ENCODE data around the gene NME8. TPM values are rescaled to one million over a fixed set of nuclear protein-coding genes. Genes with fewer than 3 reads are reported as not detected.
"Not testable (repeated sequence)": the region's sequence is repeated elsewhere in the genome, so short reads cannot be mapped to it uniquely, and the experiment has no call there.

Gene NME8
- not detected for total RNA-seq
- long read RNA-seq, result 0 reads

- intact Hi-C loops (cut with DNase I), result no loop called here
- no peak for ATAC-seq
Measured at GRCh38 chr7:37848297-37848696, at the start of gene NME8. NME8 (plus strand) TSS chr7:37848597; CDS start chr7:37850267, 1,670 bp downstream.

GRCh38 chr7:37806152-37806551 lies 42.2 kb upstream of the NME8 start:
- no peak for ATAC-seq
- intact Hi-C loops (cut with DNase I), result no loop called here
- no peak for DNase-seq (ENCODE audit: missing footprints)

More at GRCh38 chr7:37848297-37848696, at the start of gene NME8:
- no peak for DNase-seq (ENCODE audit: missing footprints)

- DNase-seq (ENCODE audit: missing footprints); ATAC-seq; intact Hi-C loops (cut with DNase I): not testable (repeated sequence)
Measured at GRCh38 chr7:37812161-37812580, 36.2 kb upstream of the NME8 start.

GRCh38 chr7:37815671-37816371 lies 32.6 kb upstream of the NME8 start:
- ATAC-seq, result no peak
- intact Hi-C loops (cut with DNase I), result no loop called here
- no peak for DNase-seq (ENCODE audit: missing footprints)

- no peak for DNase-seq (ENCODE audit: missing footprints)
- ATAC-seq, result no peak
- intact Hi-C loops (cut with DNase I), result no loop called here
Measured at GRCh38 chr7:37816922-37817590, 31.3 kb upstream of the NME8 start.

- intact Hi-C loops (cut with DNase I), result no loop called here
- no peak for ATAC-seq
- no peak for DNase-seq (ENCODE audit: missing footprints)
Measured at GRCh38 chr7:37817591-37817960, 30.8 kb upstream of the NME8 start.

GRCh38 chr7:37817996-37818720 lies 30.2 kb upstream of the NME8 start:
- DNase-seq (ENCODE audit: missing footprints), result no peak
- intact Hi-C loops (cut with DNase I), result no loop called here
- no peak for ATAC-seq

- intact Hi-C loops (cut with DNase I), result no loop called here
- no peak for ATAC-seq
Measured at GRCh38 chr7:37820708-37821468, 27.5 kb upstream of the NME8 start.

GRCh38 chr7:37822946-37823345 lies 25.5 kb upstream of the NME8 start:
- intact Hi-C loops (cut with DNase I), result no loop called here
- no peak for DNase-seq (ENCODE audit: missing footprints)
- no peak for ATAC-seq

More at GRCh38 chr7:37820708-37821468, 27.5 kb upstream of the NME8 start:
- DNase-seq (ENCODE audit: missing footprints), result no peak

- no peak for DNase-seq (ENCODE audit: missing footprints)
- ATAC-seq, result no peak
- intact Hi-C loops (cut with DNase I), result no loop called here
Measured at GRCh38 chr7:37823557-37823956, 24.8 kb upstream of the NME8 start.

GRCh38 chr7:37825038-37825437 lies 23.4 kb upstream of the NME8 start:
- no peak for DNase-seq (ENCODE audit: missing footprints)
- intact Hi-C loops (cut with DNase I), result no loop called here
- ATAC-seq, result no peak

GRCh38 chr7:37826825-37827224 lies 21.6 kb upstream of the NME8 start:
- intact Hi-C loops (cut with DNase I), result no loop called here
- no peak for DNase-seq (ENCODE audit: missing footprints)
- peak; percentile 57 for ATAC-seq

- ATAC-seq (no peak), DNase-seq (ENCODE audit: missing footprints) (no peak)
- intact Hi-C loops (cut with DNase I), result loop anchor here (5.0 kb wide), 2 partner anchors 319 to 594 kb away; no protein-coding TSS in a partner anchor
Measured at GRCh38 chr7:37831244-37831643, 17.2 kb upstream of the NME8 start.

GRCh38 chr7:37832194-37832593 lies 16.2 kb upstream of the NME8 start:
- DNase-seq (ENCODE audit: missing footprints) (peak; percentile 82), ATAC-seq (peak; percentile 96)
- intact Hi-C loops (cut with DNase I), result loop anchor here (2.0 to 5.0 kb wide), 3 partner anchors 320 to 623 kb away; no protein-coding TSS in a partner anchor

- intact Hi-C loops (cut with DNase I), result loop anchor here (2.0 to 5.0 kb wide), 3 partner anchors 321 to 624 kb away; no protein-coding TSS in a partner anchor
- ATAC-seq, result no peak
- peak; percentile 72 for DNase-seq (ENCODE audit: missing footprints)
Measured at GRCh38 chr7:37833107-37833817, 15.1 kb upstream of the NME8 start.

GRCh38 chr7:37833818-37834146 lies 14.6 kb upstream of the NME8 start:
- DNase-seq (ENCODE audit: missing footprints) (no peak), ATAC-seq (no peak)
- intact Hi-C loops (cut with DNase I), result loop anchor here (2.0 to 5.0 kb wide), 3 partner anchors 321 to 625 kb away; no protein-coding TSS in a partner anchor

- ATAC-seq (no peak), DNase-seq (ENCODE audit: missing footprints) (no peak)
- intact Hi-C loops (cut with DNase I), result no loop called here
Measured at GRCh38 chr7:37853468-37853867, 5.1 kb downstream of the NME8 start.

GRCh38 chr7:37882086-37882485 lies 33.7 kb downstream of the NME8 start:
- intact Hi-C loops (cut with DNase I), result no loop called here
- ATAC-seq (no peak), DNase-seq (ENCODE audit: missing footprints) (peak; percentile 51)

Data from Right ventricle myocardium inferior (tissue), 1 donor.